Neural cell (in vitro differentiated cells): ENCODE measurements around the gene CEP350. TPM values are rescaled to one million over a fixed set of nuclear protein-coding genes. Genes with fewer than 3 reads are reported as not detected.

ENCODE experiments used
- H2AFZ ChIP-seq: fragments of 200-600, 300-800 bp; sonication (generic), shearing (Covaris generic); 2 replicates; pipeline ENCODE4 v1.6.0; 2014; ENCODE audit warnings: low read depth, mild to moderate bottlenecking, antibody characterized with exemption, low read length, moderate library complexity
- H3F3A ChIP-seq: fragments of 200-600 bp; shearing (Covaris generic); 2 replicates; pipeline ENCODE4 v1.6.1; 2016; ENCODE audit warnings: mild to moderate bottlenecking, moderate library complexity, mixed read lengths, antibody characterized with exemption, low read length; ENCODE audit not compliant: insufficient read depth, poor library complexity, severe bottlenecking
- H3K27ac ChIP-seq: fragments of 200-600, 300-800 bp; sonication (generic), shearing (Covaris generic); 2 replicates; pipeline ENCODE4 v1.5.1; 2014; ENCODE audit warnings: mild to moderate bottlenecking, low read length, moderate library complexity
- H3K27me3 ChIP-seq: fragments of 300-800, 200-600 bp; sonication (generic), shearing (Covaris generic); 2 replicates; pipeline ENCODE4 v1.6.0; 2014; ENCODE audit warnings: mild to moderate bottlenecking, low read depth, low read length, moderate library complexity; ENCODE audit not compliant: insufficient read depth
- H3K36me3 ChIP-seq: fragments of 300-800, 200-600 bp; sonication (generic), shearing (Covaris generic); 2 replicates; pipeline ENCODE4 v1.5.1; 2014; ENCODE audit warnings: mild to moderate bottlenecking, antibody characterized with exemption, low read length, moderate library complexity; ENCODE audit not compliant: insufficient read depth
- H3K4me2 ChIP-seq: fragments of 300-800, 200-600 bp; sonication (generic), shearing (Covaris generic); 2 replicates; pipeline ENCODE4 v1.6.0; 2014; ENCODE audit warnings: mild to moderate bottlenecking, low read length
- H3K4me3 ChIP-seq: fragments of 300-800, 200-600 bp; sonication (generic), shearing (Covaris generic); 2 replicates; pipeline ENCODE4 v1.5.1; 2014; ENCODE audit warnings: mild to moderate bottlenecking, low read length, moderate library complexity
- H3K79me2 ChIP-seq: fragments of 200-600 bp; shearing (Covaris generic); replicated peaks from 2 replicates; pipeline ENCODE4 v1.6.0; 2014; ENCODE audit warnings: mild to moderate bottlenecking, low read length, moderate library complexity; ENCODE audit not compliant: insufficient read depth
- H3K9ac ChIP-seq: fragments of 300-800, 200-600 bp; sonication (generic), shearing (Covaris generic); 2 replicates; pipeline ENCODE4 v1.6.1; 2016; ENCODE audit warnings: mild to moderate bottlenecking, low read length, mixed read lengths
- H3K9me2 ChIP-seq: fragments of 200-600 bp; shearing (Covaris generic); 2 replicates; pipeline ENCODE4 v1.6.1; 2016; ENCODE audit warnings: mild to moderate bottlenecking, low read length, mixed read lengths; ENCODE audit not compliant: insufficient read depth
- H3K9me3 ChIP-seq: fragments of 200-600, 300-800 bp; sonication (generic), shearing (Covaris generic); 2 replicates; pipeline ENCODE4 v1.6.1; 2016; ENCODE audit warnings: mild to moderate bottlenecking, mixed run types, low read length, moderate library complexity, mixed read lengths
- H4K20me1 ChIP-seq: fragments of 200-600 bp; shearing (Covaris generic); 2 replicates; pipeline ENCODE4 v1.6.1; 2016; ENCODE audit warnings: mild to moderate bottlenecking, mixed run types; ENCODE audit not compliant: insufficient read depth
- EP300 ChIP-seq: fragments of 450-650 bp; conservative IDR thresholded peaks from 2 replicates; pipeline ENCODE4 v1.6.1; 2014; ENCODE audit warnings: antibody characterized with exemption, mild to moderate bottlenecking, moderate library complexity; ENCODE audit not compliant: poor library complexity, severe bottlenecking
- EZH2 ChIP-seq: fragments of 200-600, 300-800 bp; shearing (Covaris generic), sonication (generic); IDR thresholded peaks from 2 replicates; pipeline ENCODE4 v1.6.1; 2014; ENCODE audit warnings: antibody characterized with exemption, low read length, borderline replicate concordance, mild to moderate bottlenecking; ENCODE audit not compliant: insufficient read depth, poor library complexity, severe bottlenecking
- MXI1 ChIP-seq: fragments of 450-650 bp; conservative IDR thresholded peaks from 2 replicates; pipeline ENCODE4 v1.6.1; 2014; ENCODE audit warnings: antibody characterized with exemption, mild to moderate bottlenecking; ENCODE audit not compliant: poor library complexity, severe bottlenecking
- POLR2AphosphoS5 ChIP-seq: IDR thresholded peaks from 2 replicates; pipeline ENCODE4 v1.6.1; 2012
- RAD21 ChIP-seq: fragments of 450-650 bp; conservative IDR thresholded peaks from 2 replicates; pipeline ENCODE4 v1.6.1; 2014; ENCODE audit warnings: antibody characterized with exemption, mild to moderate bottlenecking, moderate library complexity
- SMC3 ChIP-seq: fragments of 450-650 bp; conservative IDR thresholded peaks from 2 replicates; pipeline ENCODE4 v1.6.1; 2014; ENCODE audit warnings: antibody characterized with exemption, mild to moderate bottlenecking, moderate library complexity; ENCODE audit not compliant: poor library complexity
- TAF1 ChIP-seq: IDR thresholded peaks from 2 replicates; pipeline ENCODE4 v1.6.1; 2012; ENCODE audit warnings: low read depth
- polyA plus RNA-seq: library from polyadenylated mRNA; depleted of rRNA; stranded (reverse); fragments of >200 nt; gene quantifications from 2 replicates; pipeline ENCODE4 v1.2.3, GENCODE V29; 2014
- TF ChIP-seq, protein P1 (sequence below): IDR thresholded peaks from 2 replicates; pipeline ENCODE4 v1.6.1; 2012; ENCODE audit warnings: borderline replicate concordance
- TF ChIP-seq, protein P2 (sequence below): fragments of 450-650 bp; IDR thresholded peaks from 2 replicates; pipeline ENCODE4 v1.5.1; 2014; ENCODE audit warnings: antibody characterized with exemption, mild to moderate bottlenecking, moderate library complexity; ENCODE audit not compliant: poor library complexity, severe bottlenecking

The CEP350 gene
- polyA plus RNA-seq, 1 donor from 2014 or later, result 28.1 TPM

DNA sequence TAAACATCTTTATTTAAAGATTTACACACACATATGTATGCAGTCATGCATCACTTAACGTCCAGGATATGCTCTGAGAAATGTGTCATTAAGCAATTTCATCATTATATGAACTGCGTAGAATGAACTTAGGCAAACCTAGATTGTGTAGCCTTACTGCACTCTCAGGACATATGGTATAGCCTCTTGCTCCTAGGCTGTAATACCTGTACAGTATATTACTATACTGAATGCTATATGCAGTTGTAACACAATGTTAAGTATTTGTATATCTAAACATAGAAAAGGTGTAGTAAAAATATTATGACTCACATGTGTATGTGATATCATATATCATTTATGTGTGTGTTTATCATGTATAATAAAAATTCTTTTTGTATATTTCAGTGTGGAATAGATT is 126.9 kb downstream of the CEP350 start:
- Histone ChIP-seq H3K9me3 (no peaks in the 10 kb centered on the region), H2AFZ (no peak overlapping the region)

DNA sequence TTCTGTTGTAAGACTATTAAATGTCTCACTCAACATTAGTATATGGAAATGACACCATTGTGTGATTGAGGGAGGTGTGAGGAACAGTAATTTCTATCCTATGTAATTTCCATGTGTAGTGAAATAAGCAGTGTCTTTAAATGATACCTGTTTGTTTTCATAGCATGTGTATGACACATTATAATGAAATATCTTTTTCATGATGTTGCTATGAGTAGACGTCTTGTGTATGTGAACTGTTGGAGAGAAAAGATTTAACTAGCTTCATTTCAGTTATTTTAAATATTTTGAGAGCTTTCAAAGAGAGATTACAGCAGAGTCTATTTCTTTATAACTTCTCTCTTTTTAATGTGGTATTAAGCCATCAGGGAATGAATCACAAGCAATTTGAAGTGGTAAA is 128.6 kb downstream of the CEP350 start:
- H2AFZ ChIP-seq, result no peak overlapping the region
- H3K36me3 ChIP-seq, result peaks cover 6% of the 10 kb centered on the region
- no peak overlapping the region for H3K4me2 ChIP-seq
- H4K20me1 ChIP-seq, result no peaks in the 10 kb centered on the region
- no peak overlapping the region for H3K9ac ChIP-seq
- no peak for TF ChIP-seq EP300
- no peak for TF ChIP-seq EZH2
- no peaks in the 10 kb centered on the region for H3K27me3 ChIP-seq
- no peaks in the 10 kb centered on the region for H3K79me2 ChIP-seq
- H3K9me2 ChIP-seq, result no peaks in the 10 kb centered on the region
- no peaks in the 10 kb centered on the region for H3F3A ChIP-seq
- no peak overlapping the region for H3K4me3 ChIP-seq
- H3K27ac ChIP-seq, result no peak overlapping the region
- H3K9me3 ChIP-seq, result no peaks in the 10 kb centered on the region

More for the DNA sequence above, 126.9 kb downstream of the CEP350 start:
- Histone ChIP-seq H3K36me3 (peaks cover 6% of the 10 kb centered on the region), H3K4me2 (no peak overlapping the region), H3K27ac (no peak overlapping the region), H3K79me2 (no peaks in the 10 kb centered on the region), H3K9me2 (no peaks in the 10 kb centered on the region), H3F3A (no peaks in the 10 kb centered on the region), H3K27me3 (no peaks in the 10 kb centered on the region), H3K9ac (no peak overlapping the region), H3K4me3 (no peak overlapping the region), H4K20me1 (no peaks in the 10 kb centered on the region)
- TF ChIP-seq RAD21 (no peak), MXI1 (no peak), TAF1 (no peak), EP300 (no peak), SMC3 (no peak), EZH2 (no peak), POLR2AphosphoS5 (no peak)
- TF ChIP-seq, protein P1, sequence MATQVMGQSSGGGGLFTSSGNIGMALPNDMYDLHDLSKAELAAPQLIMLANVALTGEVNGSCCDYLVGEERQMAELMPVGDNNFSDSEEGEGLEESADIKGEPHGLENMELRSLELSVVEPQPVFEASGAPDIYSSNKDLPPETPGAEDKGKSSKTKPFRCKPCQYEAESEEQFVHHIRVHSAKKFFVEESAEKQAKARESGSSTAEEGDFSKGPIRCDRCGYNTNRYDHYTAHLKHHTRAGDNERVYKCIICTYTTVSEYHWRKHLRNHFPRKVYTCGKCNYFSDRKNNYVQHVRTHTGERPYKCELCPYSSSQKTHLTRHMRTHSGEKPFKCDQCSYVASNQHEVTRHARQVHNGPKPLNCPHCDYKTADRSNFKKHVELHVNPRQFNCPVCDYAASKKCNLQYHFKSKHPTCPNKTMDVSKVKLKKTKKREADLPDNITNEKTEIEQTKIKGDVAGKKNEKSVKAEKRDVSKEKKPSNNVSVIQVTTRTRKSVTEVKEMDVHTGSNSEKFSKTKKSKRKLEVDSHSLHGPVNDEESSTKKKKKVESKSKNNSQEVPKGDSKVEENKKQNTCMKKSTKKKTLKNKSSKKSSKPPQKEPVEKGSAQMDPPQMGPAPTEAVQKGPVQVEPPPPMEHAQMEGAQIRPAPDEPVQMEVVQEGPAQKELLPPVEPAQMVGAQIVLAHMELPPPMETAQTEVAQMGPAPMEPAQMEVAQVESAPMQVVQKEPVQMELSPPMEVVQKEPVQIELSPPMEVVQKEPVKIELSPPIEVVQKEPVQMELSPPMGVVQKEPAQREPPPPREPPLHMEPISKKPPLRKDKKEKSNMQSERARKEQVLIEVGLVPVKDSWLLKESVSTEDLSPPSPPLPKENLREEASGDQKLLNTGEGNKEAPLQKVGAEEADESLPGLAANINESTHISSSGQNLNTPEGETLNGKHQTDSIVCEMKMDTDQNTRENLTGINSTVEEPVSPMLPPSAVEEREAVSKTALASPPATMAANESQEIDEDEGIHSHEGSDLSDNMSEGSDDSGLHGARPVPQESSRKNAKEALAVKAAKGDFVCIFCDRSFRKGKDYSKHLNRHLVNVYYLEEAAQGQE, result no peak
- TF ChIP-seq, protein P2, sequence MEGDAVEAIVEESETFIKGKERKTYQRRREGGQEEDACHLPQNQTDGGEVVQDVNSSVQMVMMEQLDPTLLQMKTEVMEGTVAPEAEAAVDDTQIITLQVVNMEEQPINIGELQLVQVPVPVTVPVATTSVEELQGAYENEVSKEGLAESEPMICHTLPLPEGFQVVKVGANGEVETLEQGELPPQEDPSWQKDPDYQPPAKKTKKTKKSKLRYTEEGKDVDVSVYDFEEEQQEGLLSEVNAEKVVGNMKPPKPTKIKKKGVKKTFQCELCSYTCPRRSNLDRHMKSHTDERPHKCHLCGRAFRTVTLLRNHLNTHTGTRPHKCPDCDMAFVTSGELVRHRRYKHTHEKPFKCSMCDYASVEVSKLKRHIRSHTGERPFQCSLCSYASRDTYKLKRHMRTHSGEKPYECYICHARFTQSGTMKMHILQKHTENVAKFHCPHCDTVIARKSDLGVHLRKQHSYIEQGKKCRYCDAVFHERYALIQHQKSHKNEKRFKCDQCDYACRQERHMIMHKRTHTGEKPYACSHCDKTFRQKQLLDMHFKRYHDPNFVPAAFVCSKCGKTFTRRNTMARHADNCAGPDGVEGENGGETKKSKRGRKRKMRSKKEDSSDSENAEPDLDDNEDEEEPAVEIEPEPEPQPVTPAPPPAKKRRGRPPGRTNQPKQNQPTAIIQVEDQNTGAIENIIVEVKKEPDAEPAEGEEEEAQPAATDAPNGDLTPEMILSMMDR, result no peak

DNA sequence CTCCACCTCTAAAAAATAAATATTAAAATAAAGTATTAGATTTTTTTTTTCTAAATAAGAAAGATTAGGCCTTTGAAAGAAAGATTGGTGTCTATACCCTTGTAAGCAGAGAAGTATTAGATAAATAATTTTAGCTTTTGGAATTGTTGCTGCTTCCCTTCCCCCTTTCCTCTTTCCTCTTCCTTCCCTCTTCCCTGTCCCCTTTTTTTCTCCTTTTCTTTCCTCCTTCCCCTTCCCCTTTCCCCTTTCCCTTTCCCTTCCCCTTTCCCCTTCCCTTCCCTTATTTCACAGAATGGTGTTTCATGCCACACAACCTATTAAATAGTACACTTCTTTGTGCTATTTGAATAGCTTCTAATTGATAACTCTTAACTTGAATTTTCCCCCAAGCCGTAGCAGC is 130.3 kb downstream of the CEP350 start:
- H2AFZ ChIP-seq, result no peak overlapping the region
- H4K20me1 ChIP-seq, result no peaks in the 10 kb centered on the region
- no peak for TF ChIP-seq EP300
- TF ChIP-seq TAF1, result no peak
- no peak for TF ChIP-seq EZH2
- TF ChIP-seq, protein P2, result no peak
- no peak for TF ChIP-seq MXI1
- no peak overlapping the region for H3K4me2 ChIP-seq
- no peaks in the 10 kb centered on the region for H3K79me2 ChIP-seq
- no peaks in the 10 kb centered on the region for H3K9me2 ChIP-seq
- H3K36me3 ChIP-seq, result peaks cover 8% of the 10 kb centered on the region
- H3K9me3 ChIP-seq, result no peaks in the 10 kb centered on the region
- H3K4me3 ChIP-seq, result no peak overlapping the region
- no peak overlapping the region for H3K27ac ChIP-seq
- H3F3A ChIP-seq, result no peaks in the 10 kb centered on the region
- no peaks in the 10 kb centered on the region for H3K27me3 ChIP-seq
- no peak overlapping the region for H3K9ac ChIP-seq
